Gastrocnemius medialis (tissue), 4 donors: Measurements from ENCODE around the gene RDH5. TPM values are rescaled to one million over a fixed set of nuclear protein-coding genes. Genes with fewer than 3 reads are reported as not detected.

Experiments used
- total RNA-seq, 4 donors: library from RNA; depleted of rRNA; stranded (reverse); fragments of >200 nt; gene quantifications; one replicate each; pipeline versions ENCODE4 v1.1.0 to v1.2.3, GENCODE V29; 2016

Gene RDH5
- total RNA-seq, 4 donors from 2014 or later, result 3.8 to 10.3 (median 7.5) TPM

Other genes starting within 250 kb of the RDH5 start
- not detected for gene OR6C68, start 228.0 kb upstream of the RDH5 start, total RNA-seq
- not detected for gene OR6C4, start 170.8 kb upstream of the RDH5 start, total RNA-seq
- not detected for gene OR2AP1, start 147.9 kb upstream of the RDH5 start, total RNA-seq
- not detected for gene OR10P1, start 83.5 kb upstream of the RDH5 start, total RNA-seq
- gene ITGA7, start 12.5 kb upstream of the RDH5 start, total RNA-seq, result 100 to 1,000 TPM in 2 of 4 donors, 10 to 100 TPM in 2; 69.7 to 206 (median 92.0) TPM
- 100 to 1,000 TPM; 255 to 434 (median 300) TPM for gene BLOC1S1, start 4.3 kb upstream of the RDH5 start, total RNA-seq
- 1,000 to 10,000 TPM in 1 of 4 donors, 100 to 1,000 TPM in 3; 423 to 1,107 (median 634) TPM for gene CD63, start 8.6 kb downstream of the RDH5 start, total RNA-seq
- gene GDF11, start 22.7 kb downstream of the RDH5 start, total RNA-seq, result 1 to 10 TPM in 2 of 4 donors, under 1 TPM in 2; 0.17 to 4.4 (median 1.1) TPM
- gene SARNP, start 97.3 kb downstream of the RDH5 start, total RNA-seq, result 10 to 100 TPM; 46.5 to 66.2 (median 62.8) TPM
- 10 to 100 TPM in 3 of 4 donors, 1 to 10 TPM in 1; 6.6 to 23.1 (median 12.1) TPM for gene ORMDL2, start 97.6 kb downstream of the RDH5 start, total RNA-seq
- gene DNAJC14, start 109.2 kb downstream of the RDH5 start, total RNA-seq, result 10 to 100 TPM; 11.9 to 21.7 (median 19.8) TPM
- gene MMP19, start 122.5 kb downstream of the RDH5 start, total RNA-seq, result 1 to 10 TPM in 2 of 4 donors, under 1 TPM in 2; 0.44 to 3.1 (median 1.8) TPM
- 10 to 100 TPM; 12.8 to 24.5 (median 15.9) TPM for gene PYM1, start 207.5 kb downstream of the RDH5 start, total RNA-seq
- 1 to 10 TPM; 1.9 to 5.0 (median 2.6) TPM for gene DGKA, start 210.8 kb downstream of the RDH5 start, total RNA-seq
- 1 to 10 TPM in 1 of 4 donors, under 1 TPM in 1, not detected in 2; 0.73 to 2.0 TPM for gene PMEL, start 245.6 kb downstream of the RDH5 start, total RNA-seq
- gene CDK2, start 246.4 kb downstream of the RDH5 start, total RNA-seq, result 10 to 100 TPM in 1 of 4 donors, 1 to 10 TPM in 3; 6.4 to 11.7 (median 8.1) TPM